ENCODE results near the gene GNG7.

GRCh38 chr19:2529473-2529918 is 173.0 kb downstream of the GNG7 start:
- no peak for TF ChIP-seq USF1 (CRISPR knock-in tag; IDR thresholded peaks at IDR 0.05)
- TF ChIP-seq CTCF (IDR thresholded peaks at IDR 0.05) = no peak
- no peak for TF ChIP-seq IRF1 (CRISPR knock-in tag; IDR thresholded peaks at IDR 0.05)
- no peak for TF ChIP-seq ATF6 (CRISPR knock-in tag; IDR thresholded peaks at IDR 0.05)
- no peak for TF ChIP-seq NFYB (CRISPR knock-in tag; conservative IDR thresholded peaks at IDR 0.05; ENCODE audit: low read depth)
- TF ChIP-seq ATF2 (CRISPR knock-in tag; IDR thresholded peaks at IDR 0.05; ENCODE audit: borderline replicate concordance, low read depth) = no peak

Data from WTC11 (cell line).